ENCODE measurements around the gene NEDD4L.

NEDD4L gene

DNA sequence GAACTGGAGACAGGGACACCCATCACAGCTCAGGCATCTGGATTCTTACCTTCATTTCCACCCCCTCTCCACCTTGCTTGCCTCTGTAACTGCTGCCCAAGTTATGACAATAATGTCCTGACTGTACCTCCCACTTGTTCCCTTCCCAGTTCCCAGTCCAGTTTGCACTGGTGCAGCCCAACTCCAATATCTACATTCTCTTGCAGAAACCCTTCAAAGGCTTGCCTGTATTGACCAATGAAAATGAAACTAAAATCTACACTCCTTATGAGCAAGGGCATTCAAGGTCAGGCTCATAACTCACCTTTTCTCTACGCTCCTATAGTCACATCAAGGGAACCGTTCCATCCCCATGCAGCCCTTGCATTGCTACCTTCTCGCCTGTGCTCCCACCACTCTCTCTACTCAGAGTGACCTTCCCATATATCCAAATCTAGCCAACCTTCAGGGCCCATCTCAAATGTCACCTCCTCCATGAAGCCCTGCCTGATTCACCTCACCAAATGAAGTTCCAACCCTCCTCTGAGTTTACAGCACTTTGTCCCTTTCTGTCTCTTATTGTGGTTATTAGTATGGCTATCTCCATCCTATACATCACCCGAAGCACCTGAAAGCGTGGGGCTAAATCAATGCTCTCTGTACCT lies 365.9 kb downstream of the NEDD4L start:
- TF ChIP-seq, protein P1, sequence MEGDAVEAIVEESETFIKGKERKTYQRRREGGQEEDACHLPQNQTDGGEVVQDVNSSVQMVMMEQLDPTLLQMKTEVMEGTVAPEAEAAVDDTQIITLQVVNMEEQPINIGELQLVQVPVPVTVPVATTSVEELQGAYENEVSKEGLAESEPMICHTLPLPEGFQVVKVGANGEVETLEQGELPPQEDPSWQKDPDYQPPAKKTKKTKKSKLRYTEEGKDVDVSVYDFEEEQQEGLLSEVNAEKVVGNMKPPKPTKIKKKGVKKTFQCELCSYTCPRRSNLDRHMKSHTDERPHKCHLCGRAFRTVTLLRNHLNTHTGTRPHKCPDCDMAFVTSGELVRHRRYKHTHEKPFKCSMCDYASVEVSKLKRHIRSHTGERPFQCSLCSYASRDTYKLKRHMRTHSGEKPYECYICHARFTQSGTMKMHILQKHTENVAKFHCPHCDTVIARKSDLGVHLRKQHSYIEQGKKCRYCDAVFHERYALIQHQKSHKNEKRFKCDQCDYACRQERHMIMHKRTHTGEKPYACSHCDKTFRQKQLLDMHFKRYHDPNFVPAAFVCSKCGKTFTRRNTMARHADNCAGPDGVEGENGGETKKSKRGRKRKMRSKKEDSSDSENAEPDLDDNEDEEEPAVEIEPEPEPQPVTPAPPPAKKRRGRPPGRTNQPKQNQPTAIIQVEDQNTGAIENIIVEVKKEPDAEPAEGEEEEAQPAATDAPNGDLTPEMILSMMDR (IDR thresholded peaks at IDR 0.05; ENCODE audit: extremely low read depth, missing control alignments), result no peak
- DNase-seq (ENCODE audit: low spot score), result no peak

DNA sequence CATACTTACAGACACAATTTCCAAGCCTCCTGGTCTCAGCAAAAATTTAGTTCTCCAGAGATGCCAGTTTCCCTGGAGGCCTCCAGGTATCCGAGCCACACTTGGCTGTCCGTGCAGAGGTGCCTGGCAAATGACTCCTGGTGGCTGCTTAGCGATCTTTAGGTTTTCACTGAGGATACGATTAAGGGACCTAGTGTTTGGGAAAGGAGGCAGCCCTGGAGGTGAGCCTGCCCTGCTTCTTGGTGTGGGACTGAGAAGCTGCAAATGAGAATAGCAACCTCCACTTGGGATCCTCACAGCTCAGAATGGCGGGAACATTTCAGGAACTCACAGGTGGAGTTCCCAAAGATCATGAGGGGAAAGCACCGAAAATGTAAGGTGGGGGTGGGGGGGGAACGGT lies 367.3 kb downstream of the NEDD4L start:
- DNase-seq (ENCODE audit: low spot score), result no peak
- TF ChIP-seq, protein P1 (IDR thresholded peaks at IDR 0.05; ENCODE audit: extremely low read depth, missing control alignments), result no peak

DNA sequence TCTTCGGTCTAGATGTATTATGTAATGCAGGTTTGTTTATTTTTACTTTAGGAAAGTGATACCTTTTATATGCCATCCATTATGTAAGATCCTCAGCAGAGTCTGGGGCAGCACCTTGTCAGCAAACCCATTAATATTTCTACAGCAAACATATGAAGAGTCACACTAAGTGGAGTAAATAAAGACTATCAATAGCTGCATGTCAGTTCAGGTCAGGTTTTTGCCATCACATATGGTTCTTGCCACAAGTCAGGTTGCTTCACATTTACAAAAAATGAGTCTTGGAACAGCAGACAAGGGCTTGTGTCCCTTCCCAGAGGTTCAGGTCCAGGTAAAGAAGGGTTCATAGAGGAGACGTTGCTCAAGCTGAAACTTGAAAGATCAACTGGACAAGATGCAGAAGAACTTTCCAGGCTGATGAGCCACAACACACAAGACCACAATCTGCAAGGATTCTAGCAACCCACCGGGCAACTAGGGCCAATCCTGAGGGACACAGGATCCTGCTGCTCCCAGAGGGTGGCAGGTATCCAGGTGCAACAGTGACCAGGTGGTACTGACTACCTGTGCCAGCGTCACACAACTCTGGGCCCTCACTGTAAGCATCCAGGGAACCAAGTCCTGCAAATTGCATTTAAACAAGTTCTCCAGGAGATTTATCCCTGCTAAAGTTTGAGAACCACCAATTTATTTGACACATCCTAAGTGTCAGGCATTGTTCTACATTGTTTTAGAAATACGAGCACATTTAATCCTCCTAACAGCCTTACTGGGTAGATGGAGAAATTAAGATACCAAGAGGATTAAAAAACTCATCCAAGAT lies 369.0 kb downstream of the NEDD4L start:
- no peak for DNase-seq (ENCODE audit: low spot score)
- TF ChIP-seq, protein P1 (IDR thresholded peaks at IDR 0.05; ENCODE audit: extremely low read depth, missing control alignments), result no peak

DNA sequence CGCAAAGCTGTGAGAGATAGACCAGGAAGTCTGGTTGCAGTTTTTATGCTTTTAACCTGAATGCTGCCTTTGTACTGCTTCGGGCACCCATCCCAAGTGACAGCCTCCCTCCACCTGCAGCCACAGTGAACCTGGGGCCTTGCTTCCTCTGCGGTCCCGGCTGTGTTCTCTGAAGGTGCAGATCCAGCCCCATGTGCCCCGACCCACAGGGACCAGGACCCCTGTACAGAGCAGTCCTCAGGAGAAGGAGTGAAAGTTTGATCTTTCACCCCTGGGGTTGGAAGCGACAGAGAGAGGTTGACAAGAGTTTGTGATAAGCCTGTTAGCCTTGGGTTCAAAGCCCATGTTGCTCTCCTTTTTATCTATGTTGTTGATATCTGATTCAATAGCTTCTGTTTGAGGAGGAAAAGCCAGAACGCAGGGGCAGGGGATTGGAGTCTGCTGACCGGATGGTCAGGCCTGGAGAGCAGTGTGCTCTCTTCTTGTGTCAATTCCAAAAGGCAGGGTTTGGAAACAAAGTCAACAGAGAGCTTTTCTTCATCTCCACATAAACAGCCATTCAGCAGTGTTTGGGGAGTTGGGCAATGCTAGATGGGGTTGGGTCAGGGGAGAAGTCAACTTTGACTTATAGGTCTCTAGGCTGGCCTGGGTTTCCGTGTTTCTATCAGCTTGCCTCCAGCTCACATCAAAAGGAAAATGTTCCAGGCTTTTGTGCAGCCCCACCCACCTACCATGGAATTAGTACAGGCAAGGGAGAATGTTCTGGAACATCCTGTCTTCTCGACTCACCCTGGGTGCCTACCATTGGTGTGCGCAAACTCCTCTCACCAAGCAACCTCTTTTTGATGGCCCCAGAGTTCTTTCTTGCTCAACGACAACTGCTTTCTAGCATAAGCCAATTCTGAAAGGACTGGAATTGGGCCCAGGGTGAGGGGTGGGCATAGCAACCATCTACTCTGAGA lies 369.9 kb downstream of the NEDD4L start:
- TF ChIP-seq, protein P1 (IDR thresholded peaks at IDR 0.05; ENCODE audit: extremely low read depth, missing control alignments), result no peak
- no peak for DNase-seq (ENCODE audit: low spot score)

DNA sequence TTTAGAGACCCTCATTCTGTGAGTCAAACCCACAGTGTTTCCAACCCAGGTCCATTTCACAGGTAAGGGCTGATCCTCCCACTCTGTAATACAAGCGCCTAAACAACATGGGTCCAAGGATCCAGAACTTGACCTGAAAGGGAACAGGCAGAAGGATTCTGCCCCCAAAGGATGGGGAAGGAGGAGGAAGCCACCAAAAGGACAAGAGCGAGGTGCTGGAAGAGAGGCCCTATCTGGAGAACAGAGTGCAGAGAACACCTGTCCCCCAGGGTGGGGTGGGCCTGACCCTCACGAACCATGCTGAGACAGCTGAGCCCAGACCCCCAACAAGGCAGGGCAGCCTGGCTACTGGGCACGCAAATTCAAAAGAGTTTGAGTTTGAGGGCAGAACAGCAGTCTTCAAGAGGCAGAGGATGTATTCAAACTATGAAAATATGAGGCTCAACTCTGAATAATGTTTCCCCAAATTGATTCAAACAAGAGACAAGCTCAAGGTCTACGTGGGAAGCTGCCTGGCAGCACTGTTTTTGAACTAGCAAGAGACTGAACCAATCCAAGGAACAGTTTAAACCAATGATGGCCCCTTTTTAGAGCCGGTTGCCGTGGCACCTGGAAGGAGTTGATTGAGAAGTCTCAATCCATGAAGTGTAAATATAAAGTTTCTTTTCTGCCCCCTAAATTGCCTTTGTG lies 372.1 kb downstream of the NEDD4L start:
- DNase-seq (ENCODE audit: low spot score), result no peak
- TF ChIP-seq, protein P1 (IDR thresholded peaks at IDR 0.05; ENCODE audit: extremely low read depth, missing control alignments), result no peak

DNA sequence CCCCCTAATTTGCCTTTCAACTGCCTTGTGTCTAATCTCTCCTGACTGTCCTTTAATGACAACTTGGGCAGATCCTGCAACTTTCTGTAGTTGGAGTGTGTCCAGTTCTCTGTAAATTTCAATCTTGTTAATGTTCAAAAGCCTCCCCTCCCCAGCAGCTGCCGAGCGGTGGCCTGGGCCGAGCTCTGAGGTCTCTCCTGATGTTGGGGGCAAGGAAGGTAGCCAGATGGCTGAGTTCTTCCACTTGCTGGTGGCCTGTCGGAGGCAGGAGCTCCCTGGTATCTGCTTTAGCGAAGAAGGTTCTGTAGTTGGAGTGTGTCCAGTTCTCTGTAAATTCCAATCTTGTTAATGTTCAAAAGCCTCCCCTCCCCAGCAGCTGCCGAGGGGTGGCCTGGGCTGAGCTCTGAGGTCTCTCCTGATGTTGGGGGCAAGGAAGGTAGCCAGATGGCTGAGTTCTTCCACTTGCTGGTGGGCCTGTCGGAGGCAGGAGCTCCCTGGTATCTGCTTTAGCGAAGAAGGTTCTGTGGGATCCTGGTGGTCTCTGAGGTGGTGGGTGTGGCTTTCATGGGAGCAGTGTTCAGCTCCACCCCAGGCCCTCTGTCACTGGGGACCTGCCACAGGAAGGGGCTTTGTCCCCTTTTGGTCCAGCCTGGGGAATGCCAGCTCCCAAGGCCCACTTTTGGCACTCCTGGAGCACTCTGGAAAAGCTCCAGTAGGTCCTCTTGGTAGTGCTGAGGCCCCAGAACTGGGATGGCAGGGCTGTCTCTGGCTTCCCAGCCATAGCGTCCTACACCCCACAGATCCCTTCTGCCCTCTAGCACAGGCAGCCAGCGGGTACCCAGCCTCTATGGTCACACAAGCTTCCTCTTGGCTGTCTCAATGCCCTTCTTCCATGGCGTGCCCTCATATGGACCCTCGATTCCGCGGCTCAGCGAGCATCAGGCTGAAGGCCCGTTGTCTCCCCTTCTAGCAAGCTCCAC lies 373.0 kb downstream of the NEDD4L start:
- no peak for DNase-seq (ENCODE audit: low spot score)
- TF ChIP-seq, protein P1 (IDR thresholded peaks at IDR 0.05; ENCODE audit: extremely low read depth, missing control alignments), result no peak

Data from GM20000 (cell line).